K562 (cell line): ENCODE results near the gene KRI1. TPM values are rescaled to one million over a fixed set of nuclear protein-coding genes. Genes with fewer than 3 reads are reported as not detected.
A peak's percentile ranks its signal among the peaks of the same experiment; 100 is the strongest.

Experiments used
- BDP1 ChIP-seq: IDR thresholded peaks from 3 replicates; pipeline ENCODE4 v1.6.1; 2011; ENCODE audit not compliant: insufficient read length, insufficient read depth
- FIP1L1 ChIP-seq: fragments of 200-400 bp; formaldehyde crosslinking; IDR thresholded peaks from 2 replicates; pipeline ENCODE4 v1.6.1; 2018; ENCODE audit warnings: mild to moderate bottlenecking, low read depth, low read length; ENCODE audit not compliant: poor library complexity, severe bottlenecking
- GTF3C2 ChIP-seq: IDR thresholded peaks from 3 replicates; pipeline ENCODE4 v1.6.1; 2011; ENCODE audit warnings: borderline replicate concordance, mild to moderate bottlenecking, moderate library complexity; ENCODE audit not compliant: insufficient read length; ENCODE audit errors: extremely low read depth
- HMG20B ChIP-seq: fragments of 250-450 bp; sonication (Bioruptor Pico); IDR thresholded peaks from 2 replicates; pipeline ENCODE4 v1.5.0; 2021; ENCODE audit warnings: mild to moderate bottlenecking
- ID3 ChIP-seq, 2 experiments: fragments of 250-450 bp in 1 of 2; fragments of 450-650 bp in 1 of 2; sonication (Bioruptor Pico) in 1 of 2; IDR thresholded peaks; 2 replicates each; pipeline versions ENCODE4 v1.6.1 to v1.8.0; 2016 to 2021; ENCODE audit warnings: mild to moderate bottlenecking in 2 of 2, moderate library complexity in 2 of 2, missing compliant biosample characterization in 1 of 2, missing genetic modification characterization in 1 of 2
- NONO ChIP-seq, 2 experiments: fragments of 200-400 bp in 1 of 2; fragments of 450-650 bp in 1 of 2; formaldehyde crosslinking in 1 of 2; IDR thresholded peaks; 2 replicates each; pipeline ENCODE4 v1.6.1; 2017; ENCODE audit warnings: low read depth in 2 of 2, mild to moderate bottlenecking in 2 of 2, moderate library complexity in 2 of 2, low read length in 1 of 2
- RBM14 ChIP-seq: fragments of 200-400 bp; formaldehyde crosslinking; IDR thresholded peaks from 2 replicates; pipeline ENCODE4 v1.6.1; 2018; ENCODE audit warnings: low read depth, mild to moderate bottlenecking, low read length, moderate library complexity, borderline replicate concordance; ENCODE audit not compliant: insufficient read depth
- THRAP3 ChIP-seq: fragments of 450-650 bp; IDR thresholded peaks from 2 replicates; pipeline ENCODE4 v1.6.1; 2016; ENCODE audit warnings: mild to moderate bottlenecking, inconsistent platforms, borderline replicate concordance
- ZHX1 ChIP-seq: fragments of 150-350 bp; conservative IDR thresholded peaks from 2 replicates; pipeline ENCODE4 v1.6.1; 2014; ENCODE audit warnings: low read length
- polyA plus RNA-seq, 8 experiments: library from polyadenylated mRNA; depleted of rRNA in 4 of 8; stranded (reverse) in 5 of 8; unstranded in 3 of 8; fragments of >200 nt; fragmentation: Nextera tagmentation in 2 of 8; fragmentation: Illumina TruSeq in 1 of 8; extraction: Ambion mirVana in 2 of 8; extraction: Trizol in 1 of 8; gene quantifications; 2 replicates each; pipeline versions ENCODE4 v1.2.1 to v1.2.3, GENCODE V29; 2011 to 2014; ENCODE audit warnings: inconsistent platforms in 1 of 8, missing spikeins in 1 of 8
- total RNA-seq, 7 experiments: library from RNA; depleted of rRNA in 6 of 7; stranded (reverse); fragments of >200 nt in 6 of 7; fragmentation: Illumina TruSeq in 2 of 7; extraction: Trizol in 2 of 7; gene quantifications; 2 replicates each; pipeline versions ENCODE4 v1.2.1 to v1.2.3, GENCODE V29; 2011 to 2021; ENCODE audit warnings: low replicate concordance in 1 of 7
- TF ChIP-seq, protein P1 (sequence below), 2 experiments: fragments of 450-650 bp; formaldehyde crosslinking in 1 of 2; IDR thresholded peaks; 2 replicates each; pipeline versions ENCODE4 v1.4.0 to v1.6.1; 2014 to 2020; ENCODE audit warnings: mild to moderate bottlenecking in 2 of 2, borderline replicate concordance in 1 of 2, low read depth in 1 of 2

KRI1 gene
- total and polyA plus RNA-seq, 9 of the 15 experiments (the other 6 are each of a cell fraction or from before 2014, with no cell fraction given) = 1.1 to 50.7 (median 24.7) TPM

DNA sequence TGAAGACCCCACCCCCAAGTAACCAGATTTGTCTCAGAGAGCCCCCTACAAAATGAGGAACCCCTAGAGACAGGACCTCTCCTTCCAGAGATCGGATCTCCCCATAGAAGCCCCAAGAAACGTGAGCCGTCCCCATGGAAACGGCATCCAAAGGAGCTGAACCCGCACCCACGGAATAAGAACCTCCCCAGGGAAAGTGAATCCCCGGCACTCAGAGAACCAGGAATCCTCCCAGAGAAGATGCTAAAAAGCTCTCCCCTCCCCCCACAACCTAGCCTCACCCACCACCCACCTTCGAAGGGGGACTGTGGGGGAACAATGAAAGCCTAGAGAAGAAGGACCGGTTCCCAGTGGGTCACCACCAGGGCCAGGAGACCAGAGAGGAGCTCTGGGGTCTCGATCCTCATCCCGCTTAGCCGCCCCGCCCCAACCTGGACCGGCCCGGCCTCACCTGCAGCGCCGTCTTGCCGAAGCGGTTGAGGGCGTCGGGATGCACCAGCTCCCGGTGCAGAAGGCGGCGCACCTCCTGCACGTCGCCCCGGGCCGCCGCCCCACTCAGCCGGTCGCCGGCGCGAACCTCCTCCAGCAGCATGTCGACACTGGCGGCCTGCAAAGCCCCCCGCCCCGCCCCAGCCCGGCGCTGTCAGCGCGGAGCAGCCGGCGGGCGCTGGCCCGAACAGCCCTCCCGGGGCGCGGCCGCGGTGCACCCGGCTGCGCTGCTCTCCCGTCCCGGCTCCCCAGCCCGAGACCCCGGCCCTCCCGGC, 2.4 kb upstream of the KRI1 start (continued):
- TF ChIP-seq GTF3C2 (no peak), NONO (IDR thresholded peaks at IDR 0.05; ENCODE audit: low read depth in 2 of 2, low read length in 1 of 2) (peak in 1 of 2 experiments; percentile 84; a peak in 1 of 4 replicates), THRAP3 (no peak), ID3 (CRISPR knock-in tag; IDR thresholded peaks at IDR 0.05) (no peak), ID3 (tag; IDR thresholded peaks at IDR 0.05) (0 out of 2 replicates have a peak, but pooled peaks have one; percentile 32), ZHX1 (no peak), HMG20B (CRISPR knock-in tag) (no peak), FIP1L1 (no peak), BDP1 (no peak), RBM14 (no peak)
- TF ChIP-seq, protein P1, sequence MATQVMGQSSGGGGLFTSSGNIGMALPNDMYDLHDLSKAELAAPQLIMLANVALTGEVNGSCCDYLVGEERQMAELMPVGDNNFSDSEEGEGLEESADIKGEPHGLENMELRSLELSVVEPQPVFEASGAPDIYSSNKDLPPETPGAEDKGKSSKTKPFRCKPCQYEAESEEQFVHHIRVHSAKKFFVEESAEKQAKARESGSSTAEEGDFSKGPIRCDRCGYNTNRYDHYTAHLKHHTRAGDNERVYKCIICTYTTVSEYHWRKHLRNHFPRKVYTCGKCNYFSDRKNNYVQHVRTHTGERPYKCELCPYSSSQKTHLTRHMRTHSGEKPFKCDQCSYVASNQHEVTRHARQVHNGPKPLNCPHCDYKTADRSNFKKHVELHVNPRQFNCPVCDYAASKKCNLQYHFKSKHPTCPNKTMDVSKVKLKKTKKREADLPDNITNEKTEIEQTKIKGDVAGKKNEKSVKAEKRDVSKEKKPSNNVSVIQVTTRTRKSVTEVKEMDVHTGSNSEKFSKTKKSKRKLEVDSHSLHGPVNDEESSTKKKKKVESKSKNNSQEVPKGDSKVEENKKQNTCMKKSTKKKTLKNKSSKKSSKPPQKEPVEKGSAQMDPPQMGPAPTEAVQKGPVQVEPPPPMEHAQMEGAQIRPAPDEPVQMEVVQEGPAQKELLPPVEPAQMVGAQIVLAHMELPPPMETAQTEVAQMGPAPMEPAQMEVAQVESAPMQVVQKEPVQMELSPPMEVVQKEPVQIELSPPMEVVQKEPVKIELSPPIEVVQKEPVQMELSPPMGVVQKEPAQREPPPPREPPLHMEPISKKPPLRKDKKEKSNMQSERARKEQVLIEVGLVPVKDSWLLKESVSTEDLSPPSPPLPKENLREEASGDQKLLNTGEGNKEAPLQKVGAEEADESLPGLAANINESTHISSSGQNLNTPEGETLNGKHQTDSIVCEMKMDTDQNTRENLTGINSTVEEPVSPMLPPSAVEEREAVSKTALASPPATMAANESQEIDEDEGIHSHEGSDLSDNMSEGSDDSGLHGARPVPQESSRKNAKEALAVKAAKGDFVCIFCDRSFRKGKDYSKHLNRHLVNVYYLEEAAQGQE (IDR thresholded peaks at IDR 0.05; ENCODE audit: borderline replicate concordance) = peak; percentile 91
- TF ChIP-seq, protein P1 (CRISPR knock-in tag; IDR thresholded peaks at IDR 0.05; ENCODE audit: low read depth) = no peak
